Neural progenitor cell (in vitro differentiated cells): ENCODE measurements around the gene HELZ2. TPM values are rescaled to one million over a fixed set of nuclear protein-coding genes. Genes with fewer than 3 reads are reported as not detected.

Experiments
- DNase-seq: peaks from one replicate; pipeline ENCODE4 v3.0.0-alpha.2; 2016; ENCODE audit warnings: low spot score
- H2AFZ ChIP-seq: fragments of 200-600 bp; sonication (generic); replicated peaks from 2 replicates; pipeline ENCODE4 v1.6.1; 2016; ENCODE audit warnings: antibody characterized with exemption
- H3F3A ChIP-seq: fragments of 200-600 bp; sonication (generic); 2 replicates; pipeline ENCODE4 v1.6.1; 2016; ENCODE audit warnings: antibody characterized with exemption, low read depth
- H3K27ac ChIP-seq: fragments of 200-600 bp; sonication (generic); 2 replicates; pipeline ENCODE4 v1.5.1; 2016; ENCODE audit warnings: mild to moderate bottlenecking
- H3K27me3 ChIP-seq: fragments of 200-600 bp; sonication (generic); 2 replicates; pipeline ENCODE4 v1.6.1; 2016; ENCODE audit warnings: mild to moderate bottlenecking, moderate library complexity
- H3K36me3 ChIP-seq: fragments of 200-600 bp; sonication (generic); 2 replicates; pipeline ENCODE4 v1.5.1; 2016
- H3K4me1 ChIP-seq: fragments of 200-600 bp; sonication (generic); 2 replicates; pipeline ENCODE4 v1.6.1; 2016; ENCODE audit warnings: mixed run types
- H3K4me2 ChIP-seq: fragments of 200-600 bp; sonication (generic); 2 replicates; pipeline ENCODE4 v1.6.1; 2016
- H3K4me3 ChIP-seq: fragments of 200-600 bp; sonication (generic); 2 replicates; pipeline ENCODE4 v1.5.1; 2016
- H3K79me2 ChIP-seq: fragments of 200-600 bp; sonication (generic); 2 replicates; pipeline ENCODE4 v1.6.1; 2016; ENCODE audit warnings: low read depth
- H3K9ac ChIP-seq: fragments of 200-600 bp; sonication (generic); 2 replicates; pipeline ENCODE4 v1.6.1; 2016
- H3K9me3 ChIP-seq: fragments of 200-600 bp; sonication (generic); 2 replicates; pipeline ENCODE4 v1.5.1; 2016; ENCODE audit warnings: low read depth
- H4K20me1 ChIP-seq: fragments of 200-600 bp; sonication (generic); 2 replicates; pipeline ENCODE4 v1.6.1; 2016; ENCODE audit warnings: low read depth
- H3K27ac Mint-ChIP-seq: 3 replicates; pipeline ENCODE4 v1.8.0; 2021; ENCODE audit warnings: mixed read lengths
- H3K27me3 Mint-ChIP-seq: 2 replicates; pipeline ENCODE4 v1.8.0; 2022; ENCODE audit warnings: low read depth, mild to moderate bottlenecking, inconsistent platforms, moderate library complexity, mixed read lengths; ENCODE audit not compliant: insufficient read depth
- H3K36me3 Mint-ChIP-seq: 3 replicates; pipeline ENCODE4 v1.8.0; 2021; ENCODE audit warnings: mixed read lengths
- H3K4me1 Mint-ChIP-seq: 3 replicates; pipeline ENCODE4 v1.8.0; 2021; ENCODE audit warnings: mixed read lengths
- H3K4me3 Mint-ChIP-seq: 3 replicates; pipeline ENCODE4 v1.8.0; 2021; ENCODE audit warnings: mild to moderate bottlenecking, moderate library complexity, mixed read lengths
- H3K9me3 Mint-ChIP-seq: 3 replicates; pipeline ENCODE4 v1.8.0; 2020; ENCODE audit warnings: mixed read lengths
- EZH2 ChIP-seq: fragments of 200-600 bp; sonication (generic); IDR thresholded peaks from 2 replicates; pipeline ENCODE4 v1.6.1; 2017; ENCODE audit warnings: antibody characterized with exemption, mild to moderate bottlenecking, moderate library complexity
- EZH2phosphoT487 ChIP-seq: fragments of 200-600 bp; sonication (generic); IDR thresholded peaks from 2 replicates; pipeline ENCODE4 v1.6.1; 2017; ENCODE audit warnings: antibody characterized with exemption
- total RNA-seq: library from RNA; depleted of rRNA; stranded (reverse); fragments of >200 nt; gene quantifications from 2 replicates; pipeline ENCODE4 v1.2.3, GENCODE V29; 2015; ENCODE audit warnings: low replicate concordance
- TF ChIP-seq, protein P1 (sequence below): fragments of 200-600 bp; sonication (generic); IDR thresholded peaks from 2 replicates; pipeline ENCODE4 v1.5.1; 2017; ENCODE audit warnings: antibody characterized with exemption, mild to moderate bottlenecking

HELZ2 gene
- total RNA-seq, 1 donor from 2014 or later = 2.9 TPM

DNA sequence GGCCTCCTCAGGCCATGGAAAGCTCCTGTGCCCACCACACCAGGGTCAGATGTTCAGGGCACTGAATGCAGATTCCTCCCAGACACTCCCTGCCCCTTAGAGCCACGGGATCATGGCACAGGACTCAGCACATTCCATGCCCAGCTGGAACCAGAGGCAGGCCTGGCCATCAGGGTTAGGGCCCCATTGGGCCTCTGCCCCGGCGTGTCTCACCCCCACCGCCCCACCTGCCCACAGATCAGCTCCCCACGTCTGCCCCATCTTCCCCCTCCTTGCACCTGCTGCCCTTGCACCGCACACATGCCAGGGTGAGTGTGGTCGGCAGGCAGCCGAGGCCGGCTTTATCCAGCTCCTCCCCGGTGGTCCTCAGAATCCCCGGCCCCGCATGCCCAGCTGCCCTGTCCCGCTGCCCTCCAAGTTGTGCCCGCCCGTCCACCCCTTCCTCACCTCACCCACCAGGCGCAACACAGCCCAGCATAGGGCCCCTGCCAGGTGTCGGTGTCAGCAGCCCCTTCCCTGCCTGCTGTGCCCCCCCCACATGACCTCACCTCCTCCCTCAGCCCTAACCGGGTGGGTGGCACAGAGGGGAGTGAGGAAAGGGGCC lies 24.3 kb downstream of the HELZ2 start:
- Histone ChIP-seq H2AFZ (no peak overlapping the region), H3K27me3 (peaks cover 7% of the 10 kb centered on the region), H3K9ac (no peak overlapping the region), H3K36me3 (no peaks in the 10 kb centered on the region), H4K20me1 (no peaks in the 10 kb centered on the region), H3K4me1 (no peaks in the 10 kb centered on the region), H3K27ac (no peak overlapping the region), H3K4me2 (no peak overlapping the region), H3F3A (peaks cover 19% of the 10 kb centered on the region), H3K4me3 (no peak overlapping the region), H3K79me2 (no peaks in the 10 kb centered on the region), H3K9me3 (no peaks in the 10 kb centered on the region)
- Mint-ChIP-seq H3K36me3 (no peaks in the 10 kb centered on the region), H3K4me3 (no peak overlapping the region), H3K27me3 (peaks cover 8% of the 10 kb centered on the region), H3K4me1 (peaks cover 8% of the 10 kb centered on the region), H3K9me3 (no peaks in the 10 kb centered on the region), H3K27ac (no peak overlapping the region)
- no peak for DNase-seq
- TF ChIP-seq EZH2 = no peak

DNA sequence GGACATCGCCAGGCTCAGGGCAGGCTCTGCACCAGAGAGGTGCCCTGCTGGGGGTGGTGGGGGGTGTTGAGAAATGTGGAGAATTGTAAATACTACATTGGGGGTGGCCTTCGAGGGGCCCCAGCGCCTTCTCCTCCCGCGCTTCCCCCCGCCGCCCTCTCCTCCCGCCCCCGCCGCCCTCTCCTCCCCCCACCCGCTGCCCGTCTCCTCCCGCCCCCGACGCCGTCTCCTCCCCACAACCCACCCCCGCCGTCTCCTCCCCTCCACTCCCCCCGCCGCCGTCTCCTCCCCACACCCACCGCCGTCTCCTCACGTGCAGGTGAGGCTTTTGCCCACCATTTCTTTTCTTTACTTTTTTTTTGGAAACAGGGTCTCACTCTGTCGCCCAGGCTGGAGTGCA lies 25.0 kb downstream of the HELZ2 start:
- no peaks in the 10 kb centered on the region for H3K27me3 ChIP-seq
- Mint-ChIP-seq H3K27me3 (peaks cover 8% of the 10 kb centered on the region), H3K36me3 (no peaks in the 10 kb centered on the region), H3K4me1 (peaks cover 8% of the 10 kb centered on the region), H3K27ac (no peak overlapping the region), H3K4me3 (no peak overlapping the region), H3K9me3 (no peaks in the 10 kb centered on the region)
- TF ChIP-seq, protein P1, sequence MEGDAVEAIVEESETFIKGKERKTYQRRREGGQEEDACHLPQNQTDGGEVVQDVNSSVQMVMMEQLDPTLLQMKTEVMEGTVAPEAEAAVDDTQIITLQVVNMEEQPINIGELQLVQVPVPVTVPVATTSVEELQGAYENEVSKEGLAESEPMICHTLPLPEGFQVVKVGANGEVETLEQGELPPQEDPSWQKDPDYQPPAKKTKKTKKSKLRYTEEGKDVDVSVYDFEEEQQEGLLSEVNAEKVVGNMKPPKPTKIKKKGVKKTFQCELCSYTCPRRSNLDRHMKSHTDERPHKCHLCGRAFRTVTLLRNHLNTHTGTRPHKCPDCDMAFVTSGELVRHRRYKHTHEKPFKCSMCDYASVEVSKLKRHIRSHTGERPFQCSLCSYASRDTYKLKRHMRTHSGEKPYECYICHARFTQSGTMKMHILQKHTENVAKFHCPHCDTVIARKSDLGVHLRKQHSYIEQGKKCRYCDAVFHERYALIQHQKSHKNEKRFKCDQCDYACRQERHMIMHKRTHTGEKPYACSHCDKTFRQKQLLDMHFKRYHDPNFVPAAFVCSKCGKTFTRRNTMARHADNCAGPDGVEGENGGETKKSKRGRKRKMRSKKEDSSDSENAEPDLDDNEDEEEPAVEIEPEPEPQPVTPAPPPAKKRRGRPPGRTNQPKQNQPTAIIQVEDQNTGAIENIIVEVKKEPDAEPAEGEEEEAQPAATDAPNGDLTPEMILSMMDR = no peak
- no peak for TF ChIP-seq EZH2
- no peak for TF ChIP-seq EZH2phosphoT487
- H3K4me2 ChIP-seq = no peak overlapping the region
- no peak overlapping the region for H3K4me3 ChIP-seq
- no peaks in the 10 kb centered on the region for H3K4me1 ChIP-seq
- DNase-seq = no peak
- no peaks in the 10 kb centered on the region for H4K20me1 ChIP-seq
- H3K79me2 ChIP-seq = no peaks in the 10 kb centered on the region
- H3F3A ChIP-seq = peaks cover 19% of the 10 kb centered on the region
- H2AFZ ChIP-seq = no peak overlapping the region
- no peak overlapping the region for H3K9ac ChIP-seq
- no peak overlapping the region for H3K27ac ChIP-seq
- no peaks in the 10 kb centered on the region for H3K36me3 ChIP-seq
- no peaks in the 10 kb centered on the region for H3K9me3 ChIP-seq

DNA sequence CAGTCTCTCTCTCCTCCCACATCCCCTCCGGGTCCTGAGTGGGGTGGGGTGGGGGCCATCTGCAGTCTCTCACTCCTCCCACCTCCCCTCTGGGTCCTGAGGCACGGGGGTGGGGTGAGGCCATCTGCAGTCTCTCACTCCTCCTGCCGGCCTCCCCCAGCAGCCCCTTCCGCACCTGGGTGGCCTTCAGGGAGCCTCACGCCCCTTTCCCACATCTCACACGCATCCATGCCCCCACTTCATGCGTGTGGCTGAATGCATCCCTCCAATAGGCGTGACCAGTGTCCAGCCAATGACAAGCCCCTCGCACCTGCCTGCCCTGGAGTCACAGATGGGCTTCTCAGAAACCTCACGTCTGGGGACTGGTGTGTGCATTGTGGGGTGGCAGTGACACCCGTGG lies 25.5 kb downstream of the HELZ2 start:
- H3K4me3 Mint-ChIP-seq = no peak overlapping the region
- no peak overlapping the region for H3K27ac Mint-ChIP-seq
- peaks cover 10% of the 10 kb centered on the region for H3K4me1 Mint-ChIP-seq
- H3F3A ChIP-seq = peaks cover 16% of the 10 kb centered on the region
- H3K9ac ChIP-seq = no peak overlapping the region
- H3K36me3 Mint-ChIP-seq = no peaks in the 10 kb centered on the region
- no peaks in the 10 kb centered on the region for H3K9me3 ChIP-seq
- no peaks in the 10 kb centered on the region for H3K79me2 ChIP-seq
- H3K27ac ChIP-seq = no peak overlapping the region
- no peak overlapping the region for H3K4me2 ChIP-seq
- H3K9me3 Mint-ChIP-seq = no peaks in the 10 kb centered on the region
- DNase-seq = no peak
- no peak for TF ChIP-seq EZH2
- TF ChIP-seq EZH2phosphoT487 = no peak
- TF ChIP-seq, protein P1 = no peak
- no peaks in the 10 kb centered on the region for H3K27me3 ChIP-seq
- H3K36me3 ChIP-seq = no peaks in the 10 kb centered on the region
- H2AFZ ChIP-seq = no peak overlapping the region
- H3K4me3 ChIP-seq = no peak overlapping the region
- no peaks in the 10 kb centered on the region for H3K4me1 ChIP-seq
- H3K27me3 Mint-ChIP-seq = peaks cover 12% of the 10 kb centered on the region
- no peaks in the 10 kb centered on the region for H4K20me1 ChIP-seq

DNA sequence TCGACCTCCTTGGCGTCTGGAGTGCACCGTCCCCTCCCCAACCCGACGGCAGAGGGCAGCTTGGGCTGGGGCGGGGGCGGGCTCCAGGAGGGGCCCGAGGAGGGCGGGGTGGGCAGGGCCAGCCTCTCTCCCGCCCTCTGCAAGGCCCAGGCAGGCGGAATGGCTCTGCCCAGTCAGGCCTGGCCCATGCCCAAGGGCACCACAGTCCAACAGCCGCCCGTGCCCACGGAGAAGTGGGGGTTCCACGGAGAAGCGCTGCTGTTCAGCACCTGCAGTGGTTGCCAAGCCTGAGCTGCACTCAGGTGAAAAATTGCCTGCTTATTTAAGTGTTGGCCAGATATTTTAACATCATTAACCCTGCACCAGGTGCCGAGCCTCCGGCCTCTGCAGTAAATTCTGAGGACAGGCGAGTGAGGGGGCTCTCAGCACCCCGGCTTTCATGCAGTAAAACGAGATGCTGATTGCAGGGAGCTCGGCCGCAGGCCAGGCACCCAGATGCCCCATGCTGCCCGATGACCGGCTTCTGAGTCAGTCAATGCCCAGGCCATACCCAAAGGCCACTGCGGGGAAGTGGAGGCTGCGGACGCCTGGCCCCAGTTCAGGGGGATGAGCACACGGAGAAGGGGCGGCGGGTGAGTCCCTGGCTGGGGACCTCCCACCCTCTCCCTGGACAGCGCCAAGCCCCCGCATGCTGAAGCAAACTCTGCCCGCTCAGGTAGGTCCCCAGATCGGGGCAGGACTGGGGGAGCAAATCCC lies 26.1 kb downstream of the HELZ2 start, which contains the start of gene SRMS:
Gene SRMS (minus strand): TSS at position 25 of the 756 bp plus-strand sequence. CDS start 286 bp downstream, outside the sequence.
- H3K4me1 Mint-ChIP-seq = peaks cover 10% of the 10 kb centered on the region
- H3K27ac Mint-ChIP-seq = no peak within 1 kb of the TSS
- TF ChIP-seq, protein P1 = no peak
- Histone ChIP-seq H3K27me3 (no peaks in the 10 kb centered on the region), H3K4me3 (no peak within 1 kb of the TSS), H3K4me1 (no peaks in the 10 kb centered on the region), H4K20me1 (no peaks in the 10 kb centered on the region), H2AFZ (no peak within 1 kb of the TSS), H3K27ac (no peak within 1 kb of the TSS), H3F3A (peaks cover 12% of the 10 kb centered on the region), H3K9ac (no peak within 1 kb of the TSS), H3K9me3 (no peaks in the 10 kb centered on the region), H3K36me3 (no peaks in the 10 kb centered on the region), H3K4me2 (no peak within 1 kb of the TSS), H3K79me2 (no peaks in the 10 kb centered on the region)
- peak; percentile 51 for DNase-seq
- H3K9me3 Mint-ChIP-seq = no peaks in the 10 kb centered on the region
- H3K36me3 Mint-ChIP-seq = no peaks in the 10 kb centered on the region
- H3K27me3 Mint-ChIP-seq = peaks cover 13% of the 10 kb centered on the region
- no peak within 1 kb of the TSS for H3K4me3 Mint-ChIP-seq
